Colon (tissue), 2 donors: ENCODE results near the gene CGA.

Experiments used
- FAIRE-seq: peaks from 2 replicates; lab custom pipeline; 2012; peaks lifted over from hg19 to GRCh38; lab: Jason Lieb, UNC
- donor health status: control.
- donor health status: control.

CGA gene

GRCh38 chr6:87088076-87088475 lies 6.8 kb downstream of the CGA start:
- FAIRE-seq, result no peak

GRCh38 chr6:87082160-87082721 lies 12.7 kb downstream of the CGA start:
- no peak for FAIRE-seq

- no peak for FAIRE-seq
These were observed 15.8 kb downstream of the CGA start for GRCh38 chr6:87078983-87079616.

- no peak for FAIRE-seq
These were observed 19.7 kb downstream of the CGA start for GRCh38 chr6:87075168-87075567.

- FAIRE-seq, result no peak
These were observed 20.7 kb downstream of the CGA start for GRCh38 chr6:87074101-87074621.

- FAIRE-seq, result no peak
These were observed 23.2 kb downstream of the CGA start for GRCh38 chr6:87071683-87072082.

GRCh38 chr6:87070741-87071140 lies 24.2 kb downstream of the CGA start:
- FAIRE-seq, result no peak

GRCh38 chr6:87068795-87069194 lies 26.1 kb downstream of the CGA start:
- no peak for FAIRE-seq

GRCh38 chr6:87066449-87067333 lies 28.2 kb downstream of the CGA start:
- no peak for FAIRE-seq

- FAIRE-seq, result no peak
These were observed 29.8 kb downstream of the CGA start for GRCh38 chr6:87065117-87065516.

- no peak for FAIRE-seq
These were observed 35.0 kb downstream of the CGA start for GRCh38 chr6:87059943-87060342.

- no peak for FAIRE-seq
These were observed 40.6 kb downstream of the CGA start for GRCh38 chr6:87054143-87054833.

- no peak for FAIRE-seq
These were observed 41.6 kb downstream of the CGA start for GRCh38 chr6:87053312-87053711.

- FAIRE-seq, result no peak
These were observed 45.1 kb downstream of the CGA start for GRCh38 chr6:87049779-87050178.

GRCh38 chr6:87045521-87046075 lies 49.3 kb downstream of the CGA start:
- no peak for FAIRE-seq

GRCh38 chr6:87040729-87041128 lies 54.2 kb downstream of the CGA start:
- FAIRE-seq, result no peak
